NB4 (cell line): ENCODE results near the gene SRGN.
"Not testable (repeated sequence)": the region's sequence is repeated elsewhere in the genome, so short reads cannot be mapped to it uniquely, and the experiment has no call there.

Experiments
- MYC ChIP-seq: IDR thresholded peaks from 2 replicates; pipeline ENCODE4 v1.6.1; 2011; ENCODE audit warnings: low read depth, low read length
- POLR2A ChIP-seq: IDR thresholded peaks from 2 replicates; pipeline ENCODE4 v1.6.1; 2011; ENCODE audit warnings: mild to moderate bottlenecking; ENCODE audit not compliant: insufficient read length; ENCODE audit errors: extremely low read depth
- TF ChIP-seq, protein P1 (sequence below): IDR thresholded peaks from one replicate; pipeline ENCODE4 v1.5.1; 2012; ENCODE audit warnings: low read depth, low read length
- TF ChIP-seq, protein P2 (sequence below): IDR thresholded peaks from 2 replicates; pipeline ENCODE4 v1.6.1; 2011; ENCODE audit warnings: low read depth, low read length

DNA sequence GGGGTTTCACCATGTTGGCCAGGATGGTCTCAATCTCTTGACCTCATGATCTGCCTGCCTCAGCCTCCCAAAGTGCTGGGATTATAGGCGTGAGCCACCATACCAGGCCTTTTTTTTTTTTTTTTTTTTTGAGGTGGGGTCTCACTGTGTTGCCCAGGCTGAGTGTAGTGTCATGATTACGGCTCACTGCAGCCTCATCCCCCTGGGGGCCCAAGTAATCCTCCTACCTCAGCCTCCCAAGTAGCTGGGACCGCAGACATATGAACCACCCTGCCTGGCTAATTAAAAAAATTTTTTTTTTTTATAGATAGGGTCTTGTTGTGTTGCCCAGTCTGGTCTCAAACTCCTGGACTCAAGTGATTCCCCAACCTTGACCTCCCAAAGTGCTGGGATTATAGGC, 54.2 kb downstream of the SRGN start:
- TF ChIP-seq, protein P1, sequence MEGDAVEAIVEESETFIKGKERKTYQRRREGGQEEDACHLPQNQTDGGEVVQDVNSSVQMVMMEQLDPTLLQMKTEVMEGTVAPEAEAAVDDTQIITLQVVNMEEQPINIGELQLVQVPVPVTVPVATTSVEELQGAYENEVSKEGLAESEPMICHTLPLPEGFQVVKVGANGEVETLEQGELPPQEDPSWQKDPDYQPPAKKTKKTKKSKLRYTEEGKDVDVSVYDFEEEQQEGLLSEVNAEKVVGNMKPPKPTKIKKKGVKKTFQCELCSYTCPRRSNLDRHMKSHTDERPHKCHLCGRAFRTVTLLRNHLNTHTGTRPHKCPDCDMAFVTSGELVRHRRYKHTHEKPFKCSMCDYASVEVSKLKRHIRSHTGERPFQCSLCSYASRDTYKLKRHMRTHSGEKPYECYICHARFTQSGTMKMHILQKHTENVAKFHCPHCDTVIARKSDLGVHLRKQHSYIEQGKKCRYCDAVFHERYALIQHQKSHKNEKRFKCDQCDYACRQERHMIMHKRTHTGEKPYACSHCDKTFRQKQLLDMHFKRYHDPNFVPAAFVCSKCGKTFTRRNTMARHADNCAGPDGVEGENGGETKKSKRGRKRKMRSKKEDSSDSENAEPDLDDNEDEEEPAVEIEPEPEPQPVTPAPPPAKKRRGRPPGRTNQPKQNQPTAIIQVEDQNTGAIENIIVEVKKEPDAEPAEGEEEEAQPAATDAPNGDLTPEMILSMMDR: not testable (repeated sequence)
- TF ChIP-seq POLR2A, MYC: not testable (repeated sequence)
- TF ChIP-seq, protein P2, sequence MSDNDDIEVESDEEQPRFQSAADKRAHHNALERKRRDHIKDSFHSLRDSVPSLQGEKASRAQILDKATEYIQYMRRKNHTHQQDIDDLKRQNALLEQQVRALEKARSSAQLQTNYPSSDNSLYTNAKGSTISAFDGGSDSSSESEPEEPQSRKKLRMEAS: not testable (repeated sequence)
